HepG2 (cell line): Measurements from ENCODE around the gene DIAPH1. TPM values are rescaled to one million over a fixed set of nuclear protein-coding genes. Genes with fewer than 3 reads are reported as not detected.
A peak's percentile ranks its signal among the peaks of the same experiment; 100 is the strongest.

Source experiments
- ATAC-seq: fragments of 200-7000 bp; cut with Tn5 transposase; 3 replicates; pipeline ENCODE4 v1.9.1; 2020; ENCODE audit warnings: mild to moderate bottlenecking, moderate library complexity
- BruUV-seq: library from RNA; stranded (reverse); fragments of 400-500 nt; replicated peaks from 2 replicates; lab custom pipeline; 2021; lab: Mats Ljungman, UMichigan
- CTCF ChIA-PET: fragments of 300-600 bp; formaldehyde crosslinking; extraction: SDS; loops from one replicate; lab custom pipeline; 2021; ENCODE audit warnings: low total read pairs, inconsistent platforms, low intra/inter-chr PET ratio; lab: Yijun Ruan, JAX
- POLR2A ChIA-PET: fragments of 350-600 bp; sonication (Branson Sonifier 250); formaldehyde crosslinking; loops from one replicate; lab custom pipeline; 2020; ENCODE audit warnings: antibody characterized with exemption, inconsistent platforms; lab: Yijun Ruan, JAX
- DNase-seq: peaks from one replicate; pipeline ENCODE4 v3.0.0-alpha.2; 2015; ENCODE audit warnings: low spot score
- FAIRE-seq: peaks from 3 replicates; lab custom pipeline; 2011; peaks lifted over from hg19 to GRCh38; lab: Jason Lieb, UNC
- H2AFZ ChIP-seq: one replicate; pipeline ENCODE4 v1.6.1; 2011; ENCODE audit warnings: low read length, inconsistent platforms
- H3K27ac ChIP-seq: fragments of 300-600 bp; 3 replicates; pipeline ENCODE4 v1.8.0; 2011; ENCODE audit warnings: mixed run types, mild to moderate bottlenecking, mixed read lengths, low read length, inconsistent platforms; ENCODE audit not compliant: insufficient read depth; ENCODE audit errors: extremely low read length
- H3K27me3 ChIP-seq, 2 experiments: fragments of 200-600 bp in 1 of 2; 2 replicates in 1 of 2; 3 replicates in 1 of 2; pipeline versions ENCODE4 v1.6.0 to v1.8.0; 2011; ENCODE audit warnings: low read length in 2 of 2, mild to moderate bottlenecking in 2 of 2, moderate library complexity in 2 of 2, inconsistent platforms in 1 of 2; ENCODE audit not compliant: insufficient read depth in 2 of 2, control insufficient read depth in 1 of 2
- H3K36me3 ChIP-seq, 2 experiments: fragments of 200-600 bp in 1 of 2; replicated peaks in 1 of 2; 2 replicates in 1 of 2; 3 replicates in 1 of 2; pipeline versions ENCODE4 v1.5.1 to v1.8.0; 2011; ENCODE audit warnings: low read length in 2 of 2, inconsistent platforms in 1 of 2; ENCODE audit not compliant: insufficient read depth in 2 of 2, control insufficient read depth in 1 of 2
- H3K4me1 ChIP-seq: 2 replicates; pipeline ENCODE4 v1.5.1; 2012; ENCODE audit warnings: low read length, inconsistent platforms; ENCODE audit not compliant: insufficient read depth
- H3K4me2 ChIP-seq: 2 replicates; pipeline ENCODE4 v1.6.0; 2011; ENCODE audit warnings: low read depth, low read length, inconsistent platforms
- H3K4me3 ChIP-seq, 3 experiments: fragments of 200-600 bp in 1 of 3; sonication (generic), shearing (Covaris generic) in 1 of 3; replicated peaks in 1 of 3; 2 replicates each; pipeline ENCODE4 v1.5.1; 2011 to 2016; ENCODE audit warnings: low read length in 3 of 3, inconsistent platforms in 2 of 3, low read depth in 2 of 3, mild to moderate bottlenecking in 2 of 3, control low read depth in 1 of 3, mixed read lengths in 1 of 3; ENCODE audit not compliant: insufficient read depth in 1 of 3
- H3K79me2 ChIP-seq: one replicate; pipeline ENCODE4 v1.6.1; 2011; ENCODE audit warnings: low read length, inconsistent platforms; ENCODE audit not compliant: insufficient read depth
- H3K9ac ChIP-seq: 2 replicates; pipeline ENCODE4 v1.6.0; 2011; ENCODE audit warnings: mild to moderate bottlenecking, low read depth, low read length, inconsistent platforms; ENCODE audit not compliant: insufficient read depth
- H3K9me3 ChIP-seq: 2 replicates; pipeline ENCODE4 v1.5.1; 2012; ENCODE audit warnings: mild to moderate bottlenecking, low read length
- H4K20me1 ChIP-seq: 2 replicates; pipeline ENCODE4 v1.6.0; 2011; ENCODE audit warnings: inconsistent platforms, mild to moderate bottlenecking, low read length, moderate library complexity; ENCODE audit not compliant: insufficient read depth
- ASH2L ChIP-seq: fragments of 300-600, 200-600 bp; sonication (generic); IDR thresholded peaks from 2 replicates; pipeline ENCODE4 v1.7.0; 2017; ENCODE audit warnings: low read depth, mild to moderate bottlenecking, moderate library complexity, mixed read lengths, low read length; ENCODE audit not compliant: insufficient read length
- CREB1 ChIP-seq, 2 experiments: fragments of 450-650 bp in 1 of 2; IDR thresholded peaks; 2 replicates each; pipeline ENCODE4 v1.6.1; 2016 to 2017; ENCODE audit warnings: control low read depth in 1 of 2, mild to moderate bottlenecking in 1 of 2, missing compliant biosample characterization in 1 of 2, missing genetic modification characterization in 1 of 2
- EP300 ChIP-seq, 3 experiments: sonication (generic) in 1 of 3; formaldehyde crosslinking in 1 of 3; IDR thresholded peaks; 2 replicates each; pipeline versions ENCODE4 v1.5.1 to v1.6.1; 2011 to 2020; ENCODE audit warnings: low read depth in 2 of 3, low read length in 2 of 3, borderline replicate concordance in 1 of 3, improper control_type of control experiment in 1 of 3, mild to moderate bottlenecking in 1 of 3, missing genetic modification reagents in 1 of 3, moderate library complexity in 1 of 3
- FOSL2 ChIP-seq: sonication (generic); formaldehyde crosslinking; IDR thresholded peaks from 2 replicates; pipeline ENCODE4 v1.4.0; 2020; ENCODE audit warnings: missing genetic modification reagents
- FOXA3 ChIP-seq: IDR thresholded peaks from 2 replicates; pipeline ENCODE4 v1.6.1; 2016; ENCODE audit warnings: missing genetic modification reagents, missing compliant biosample characterization
- NR2F1 ChIP-seq, 2 experiments: fragments of 450-650 bp in 1 of 2; formaldehyde crosslinking in 1 of 2; IDR thresholded peaks; 2 replicates each; pipeline versions ENCODE4 v1.5.0 to v1.6.1; 2016 to 2020; ENCODE audit warnings: mild to moderate bottlenecking in 1 of 2, missing compliant biosample characterization in 1 of 2, missing genetic modification reagents in 1 of 2, moderate library complexity in 1 of 2
- RBM22 ChIP-seq: fragments of 200-400 bp; formaldehyde crosslinking; optimal IDR thresholded peaks from 2 replicates; pipeline ENCODE3; 2017; ENCODE audit warnings: mild to moderate bottlenecking, low read length, moderate library complexity
- SOX13 ChIP-seq, 3 experiments: fragments of 450-650 bp in 1 of 3; sonication (generic) in 1 of 3; formaldehyde crosslinking in 1 of 3; IDR thresholded peaks in 2 of 3; conservative IDR thresholded peaks in 1 of 3; 2 replicates each; pipeline versions ENCODE4 v1.5.0 to v1.6.1; 2016 to 2020; ENCODE audit warnings: antibody characterized with exemption in 1 of 3, mild to moderate bottlenecking in 1 of 3, missing compliant biosample characterization in 1 of 3, missing genetic modification reagents in 1 of 3, moderate library complexity in 1 of 3
- ZNF232 ChIP-seq: sonication (generic); formaldehyde crosslinking; IDR thresholded peaks from 2 replicates; pipeline ENCODE4 v1.4.0; 2020; ENCODE audit warnings: missing genetic modification reagents, borderline replicate concordance
- ZNF263 ChIP-seq: sonication (generic); formaldehyde crosslinking; IDR thresholded peaks from 2 replicates; pipeline ENCODE4 v1.4.0; 2020; ENCODE audit warnings: missing genetic modification reagents
- ZNF329 ChIP-seq: sonication (generic); formaldehyde crosslinking; IDR thresholded peaks from 2 replicates; pipeline ENCODE4 v1.9.0; 2021; ENCODE audit warnings: low read depth, mild to moderate bottlenecking, missing genetic modification reagents
- ZNF431 ChIP-seq: sonication (generic); formaldehyde crosslinking; IDR thresholded peaks from 2 replicates; pipeline ENCODE4 v1.9.0; 2022; ENCODE audit warnings: missing genetic modification reagents, low read depth, mild to moderate bottlenecking, borderline replicate concordance
- WGBS: methylation state at CpG from one replicate; pipeline ENCODE4 v1.1.6; 2017; ENCODE audit warnings: low lambda C conversion rate; 5-methylcytosine and 5-hydroxymethylcytosine counted together
- in situ Hi-C: cut with HindIII; loops from 2 replicates; pipeline ENCODE4 v1.10.0; 2017; ENCODE audit warnings: low pct_unique_long_range_greater_than_20kb; ENCODE audit not compliant: extremely low pct_ligation_motif_present
- intact Hi-C: fragments of 100-400 bp; cut with micrococcal nuclease; formaldehyde crosslinking; loops from one replicate; pipeline ENCODE4 v1.10.0; 2022; ENCODE audit not compliant: unreplicated experiment
- polyA plus RNA-seq, 8 experiments: library from polyadenylated mRNA; depleted of rRNA in 3 of 8; stranded (reverse) in 7 of 8; unstranded in 1 of 8; fragments of >200 nt; fragmentation: Illumina TruSeq in 4 of 8; extraction: Trizol in 4 of 8; gene quantifications; 2 replicates each; pipeline versions ENCODE4 v1.2.1 to v1.2.3, GENCODE V29; 2011 to 2016; ENCODE audit warnings: low read depth in 4 of 8, missing spikeins in 1 of 8, mixed read lengths in 1 of 8; ENCODE audit not compliant: insufficient read depth in 1 of 8
- total RNA-seq, 5 experiments: library from RNA; depleted of rRNA; stranded (reverse); fragments of >200 nt; fragmentation: Illumina TruSeq; extraction: Trizol; gene quantifications; 2 replicates each; pipeline ENCODE4 v1.2.3, GENCODE V29; 2016; ENCODE audit warnings: low read depth in 1 of 5
- TF ChIP-seq, protein P1 (sequence below): IDR thresholded peaks from 2 replicates; pipeline ENCODE4 v1.4.0; 2020; ENCODE audit warnings: mild to moderate bottlenecking, missing genetic modification reagents
- TF ChIP-seq, protein P2 (sequence below): sonication (generic); formaldehyde crosslinking; IDR thresholded peaks from 2 replicates; pipeline ENCODE4 v1.8.0; 2022; ENCODE audit warnings: missing genetic modification reagents, low read depth, mild to moderate bottlenecking, borderline replicate concordance
- TF ChIP-seq, protein P3 (sequence below): sonication (generic); formaldehyde crosslinking; conservative IDR thresholded peaks from 2 replicates; pipeline ENCODE4 v1.5.0; 2020; ENCODE audit warnings: missing genetic modification reagents

Gene DIAPH1
- total and polyA plus RNA-seq, 2 of the 13 experiments (the other 11 are each of a cell fraction or from before 2014, with no cell fraction given): 25.1 to 33.9 TPM

DNA sequence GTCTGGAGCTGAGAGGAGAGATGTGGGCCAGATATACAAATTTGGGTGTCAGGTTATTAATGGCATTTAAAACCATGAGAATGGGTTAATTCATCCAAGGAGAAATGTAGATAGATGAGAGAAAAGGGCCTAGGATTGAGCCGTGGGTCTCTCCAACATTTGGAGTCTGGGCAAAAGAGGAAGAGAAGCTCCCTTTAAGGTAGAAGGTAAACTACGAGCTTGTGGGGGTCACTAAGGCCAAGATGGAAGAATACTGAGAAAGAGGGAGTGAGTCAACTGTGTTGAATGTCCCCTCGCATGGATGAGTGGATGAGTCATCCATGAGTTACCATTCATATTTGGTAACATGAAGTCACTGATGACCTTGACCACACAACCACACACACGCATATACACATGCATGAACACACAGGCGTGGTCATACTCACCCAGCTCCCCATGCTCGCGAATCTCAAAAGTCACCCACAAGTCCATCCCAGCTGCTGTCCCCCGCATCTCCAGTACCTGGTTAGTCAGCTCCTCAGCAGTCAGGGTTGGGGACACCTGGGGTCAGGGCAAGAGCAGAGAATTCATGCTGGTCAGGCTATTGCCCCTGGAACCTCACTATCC lies 39.2 kb upstream of the DIAPH1 start (continued):
- TF ChIP-seq CREB1 (IDR thresholded peaks at IDR 0.05): peak; percentile 43; the same call in 1 of the 2 replicates
- TF ChIP-seq CREB1 (CRISPR knock-in tag; IDR thresholded peaks at IDR 0.05): no peak
- TF ChIP-seq, protein P1, sequence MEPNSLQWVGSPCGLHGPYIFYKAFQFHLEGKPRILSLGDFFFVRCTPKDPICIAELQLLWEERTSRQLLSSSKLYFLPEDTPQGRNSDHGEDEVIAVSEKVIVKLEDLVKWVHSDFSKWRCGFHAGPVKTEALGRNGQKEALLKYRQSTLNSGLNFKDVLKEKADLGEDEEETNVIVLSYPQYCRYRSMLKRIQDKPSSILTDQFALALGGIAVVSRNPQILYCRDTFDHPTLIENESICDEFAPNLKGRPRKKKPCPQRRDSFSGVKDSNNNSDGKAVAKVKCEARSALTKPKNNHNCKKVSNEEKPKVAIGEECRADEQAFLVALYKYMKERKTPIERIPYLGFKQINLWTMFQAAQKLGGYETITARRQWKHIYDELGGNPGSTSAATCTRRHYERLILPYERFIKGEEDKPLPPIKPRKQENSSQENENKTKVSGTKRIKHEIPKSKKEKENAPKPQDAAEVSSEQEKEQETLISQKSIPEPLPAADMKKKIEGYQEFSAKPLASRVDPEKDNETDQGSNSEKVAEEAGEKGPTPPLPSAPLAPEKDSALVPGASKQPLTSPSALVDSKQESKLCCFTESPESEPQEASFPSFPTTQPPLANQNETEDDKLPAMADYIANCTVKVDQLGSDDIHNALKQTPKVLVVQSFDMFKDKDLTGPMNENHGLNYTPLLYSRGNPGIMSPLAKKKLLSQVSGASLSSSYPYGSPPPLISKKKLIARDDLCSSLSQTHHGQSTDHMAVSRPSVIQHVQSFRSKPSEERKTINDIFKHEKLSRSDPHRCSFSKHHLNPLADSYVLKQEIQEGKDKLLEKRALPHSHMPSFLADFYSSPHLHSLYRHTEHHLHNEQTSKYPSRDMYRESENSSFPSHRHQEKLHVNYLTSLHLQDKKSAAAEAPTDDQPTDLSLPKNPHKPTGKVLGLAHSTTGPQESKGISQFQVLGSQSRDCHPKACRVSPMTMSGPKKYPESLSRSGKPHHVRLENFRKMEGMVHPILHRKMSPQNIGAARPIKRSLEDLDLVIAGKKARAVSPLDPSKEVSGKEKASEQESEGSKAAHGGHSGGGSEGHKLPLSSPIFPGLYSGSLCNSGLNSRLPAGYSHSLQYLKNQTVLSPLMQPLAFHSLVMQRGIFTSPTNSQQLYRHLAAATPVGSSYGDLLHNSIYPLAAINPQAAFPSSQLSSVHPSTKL (CRISPR knock-in tag): peak; percentile 28; the same call in 1 of the 2 replicates
- peak; percentile 93 for TF ChIP-seq FOSL2 (CRISPR knock-in tag)
- 0 out of 4 replicates have a peak, but pooled peaks of 1 of the 2 experiments have one; percentile 27 for TF ChIP-seq NR2F1 (CRISPR knock-in tag; IDR thresholded peaks at IDR 0.05)
- TF ChIP-seq FOXA3 (CRISPR knock-in tag): peak; percentile 17; the same call in 1 of the 2 replicates
- no peak for TF ChIP-seq ZNF232 (CRISPR knock-in tag)
- peak in 1 of 2 experiments; percentile 25; a peak in 1 of 4 replicates for TF ChIP-seq EP300 (IDR thresholded peaks at IDR 0.05; ENCODE audit: low read depth in 2 of 2, low read length in 2 of 2)
- no peak for TF ChIP-seq EP300 (CRISPR knock-in tag; IDR thresholded peaks at IDR 0.05; ENCODE audit: borderline replicate concordance)

DNA sequence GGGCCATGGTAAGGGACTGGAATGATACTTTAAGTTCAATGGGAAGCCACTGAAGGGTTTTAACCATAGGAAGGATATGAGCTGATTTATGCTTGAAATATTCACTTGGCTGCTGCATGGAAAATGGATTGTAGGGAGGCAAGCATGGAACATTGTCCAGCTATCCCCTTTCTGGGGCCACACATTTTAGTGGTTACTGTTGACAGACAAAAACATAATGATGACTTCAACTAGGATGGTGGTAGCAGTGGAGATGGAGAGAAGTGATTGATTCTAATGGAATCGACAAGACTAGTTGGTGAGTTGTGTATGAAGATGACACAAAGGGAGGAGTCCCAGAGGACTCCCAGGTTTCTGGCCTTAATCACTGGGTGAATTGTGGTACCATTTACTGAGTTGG lies 38.6 kb upstream of the DIAPH1 start:
- FAIRE-seq (no peak), ATAC-seq (no peak), DNase-seq (no peak)
- POLR2A ChIA-PET: interaction anchor here (1.2 kb wide), 1 partner anchor 21 kb away, joined by 9 read pairs; the partner anchor contains the start of genes HDAC3 and RELL2
- Histone ChIP-seq H3K9me3 (no peaks in the 10 kb centered on the region), H3K4me2 (no peak overlapping the region), H3K36me3 (no peaks in the 10 kb centered on the region), H2AFZ (no peak overlapping the region), H3K4me1 (no peaks in the 10 kb centered on the region), H4K20me1 (no peaks in the 10 kb centered on the region), H3K27me3 (peaks cover 5 to 15% of the 10 kb centered on the region in 2 experiments; a peak in 3 of 5 replicates), H3K27ac (no peak overlapping the region), H3K9ac (no peak overlapping the region), H3K4me3 (no peak overlapping the region), H3K79me2 (no peaks in the 10 kb centered on the region)
- intact Hi-C loops: no loop called here
- BruUV-seq: no TSS peak
- in situ Hi-C loops: no loop called here
- CTCF ChIA-PET: no interaction called here
- 47% methylated on average over 1 of the region's 1 CpG for WGBS
- TF ChIP-seq, protein P2, sequence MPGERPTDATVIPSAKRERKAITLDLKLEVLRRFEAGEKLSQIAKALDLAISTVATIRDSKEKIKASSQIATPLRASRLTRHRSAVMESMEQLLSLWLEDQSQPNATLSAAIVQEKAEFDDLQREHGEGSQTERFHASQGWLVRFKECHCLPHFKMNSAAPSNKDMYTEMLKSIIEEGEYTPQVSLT (CRISPR knock-in tag): no peak
- TF ChIP-seq ASH2L (no peak), RBM22 (no peak), ZNF431 (no peak), ZNF263 (no peak), ZNF329 (CRISPR knock-in tag) (no peak), SOX13 (IDR thresholded peaks at IDR 0.05) (no peak), SOX13 (CRISPR knock-in tag; conservative IDR thresholded peaks at IDR 0.05 in 1 of 2, IDR thresholded peaks at IDR 0.05 in 1 of 2) (no peak)
- TF ChIP-seq, protein P3, sequence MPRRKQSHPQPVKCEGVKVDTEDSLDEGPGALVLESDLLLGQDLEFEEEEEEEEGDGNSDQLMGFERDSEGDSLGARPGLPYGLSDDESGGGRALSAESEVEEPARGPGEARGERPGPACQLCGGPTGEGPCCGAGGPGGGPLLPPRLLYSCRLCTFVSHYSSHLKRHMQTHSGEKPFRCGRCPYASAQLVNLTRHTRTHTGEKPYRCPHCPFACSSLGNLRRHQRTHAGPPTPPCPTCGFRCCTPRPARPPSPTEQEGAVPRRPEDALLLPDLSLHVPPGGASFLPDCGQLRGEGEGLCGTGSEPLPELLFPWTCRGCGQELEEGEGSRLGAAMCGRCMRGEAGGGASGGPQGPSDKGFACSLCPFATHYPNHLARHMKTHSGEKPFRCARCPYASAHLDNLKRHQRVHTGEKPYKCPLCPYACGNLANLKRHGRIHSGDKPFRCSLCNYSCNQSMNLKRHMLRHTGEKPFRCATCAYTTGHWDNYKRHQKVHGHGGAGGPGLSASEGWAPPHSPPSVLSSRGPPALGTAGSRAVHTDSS: no peak
